ENCODE data around the gene CENPC.
A peak's percentile ranks its signal among the peaks of the same experiment; 100 is the strongest.
"Not testable (repeated sequence)": the region's sequence is repeated elsewhere in the genome, so short reads cannot be mapped to it uniquely, and the experiment has no call there.

Gene CENPC

GRCh38 chr4:67545199-67546003 is at the start of gene CENPC:
TSS of gene CENPC (minus strand) at chr4:67545503. CDS start at chr4:67545355, 148 bp downstream.
- peak; percentile 76 to 81 (median 76) for DNase-seq (ENCODE audit: low read depth in 3 of 3, low spot score in 1 of 3)

GRCh38 chr4:67593741-67594175 is 48.5 kb upstream of the CENPC start:
- DNase-seq (ENCODE audit: low read depth in 3 of 3, low spot score in 1 of 3): no peak

GRCh38 chr4:67587156-67587555 is 41.9 kb upstream of the CENPC start:
- no peak for DNase-seq (ENCODE audit: low read depth in 3 of 3, low spot score in 1 of 3)

- no peak for DNase-seq (ENCODE audit: low read depth in 3 of 3, low spot score in 1 of 3)
Measured at GRCh38 chr4:67584496-67584895, 39.2 kb upstream of the CENPC start.

- no peak for DNase-seq (ENCODE audit: low read depth in 3 of 3, low spot score in 1 of 3)
Measured at GRCh38 chr4:67581913-67582312, 36.6 kb upstream of the CENPC start.

- DNase-seq (ENCODE audit: low read depth in 3 of 3, low spot score in 1 of 3): no peak
Measured at GRCh38 chr4:67581208-67581857, 36.0 kb upstream of the CENPC start.

- no peak for DNase-seq (ENCODE audit: low read depth in 3 of 3, low spot score in 1 of 3)
Measured at GRCh38 chr4:67580577-67580976, 35.3 kb upstream of the CENPC start.

- no peak for DNase-seq (ENCODE audit: low read depth in 3 of 3, low spot score in 1 of 3)
Measured at GRCh38 chr4:67576538-67576937, 31.2 kb upstream of the CENPC start.

GRCh38 chr4:67576059-67576466 is 30.8 kb upstream of the CENPC start:
- DNase-seq (ENCODE audit: low read depth in 3 of 3, low spot score in 1 of 3): no peak

- no peak for DNase-seq (ENCODE audit: low read depth in 3 of 3, low spot score in 1 of 3)
Measured at GRCh38 chr4:67575232-67576058, 30.1 kb upstream of the CENPC start.

GRCh38 chr4:67573193-67573592 is 27.9 kb upstream of the CENPC start:
- no peak for DNase-seq (ENCODE audit: low read depth in 3 of 3, low spot score in 1 of 3)

- DNase-seq (ENCODE audit: low read depth in 3 of 3, low spot score in 1 of 3): no peak
Measured at GRCh38 chr4:67571975-67572374, 26.7 kb upstream of the CENPC start.

- no peak for DNase-seq (ENCODE audit: low read depth in 3 of 3, low spot score in 1 of 3)
Measured at GRCh38 chr4:67570537-67570936, 25.2 kb upstream of the CENPC start.

- DNase-seq (ENCODE audit: low read depth in 3 of 3, low spot score in 1 of 3): no peak
Measured at GRCh38 chr4:67568820-67569219, 23.5 kb upstream of the CENPC start.

- no peak for DNase-seq (ENCODE audit: low read depth in 3 of 3, low spot score in 1 of 3)
Measured at GRCh38 chr4:67566335-67566734, 21.0 kb upstream of the CENPC start.

- no peak for DNase-seq (ENCODE audit: low read depth in 3 of 3, low spot score in 1 of 3)
Measured at GRCh38 chr4:67565284-67565683, 20.0 kb upstream of the CENPC start.

- no peak for DNase-seq (ENCODE audit: low read depth in 3 of 3, low spot score in 1 of 3)
Measured at GRCh38 chr4:67558493-67558892, 13.2 kb upstream of the CENPC start, which contains the start of gene STAP1. TSS of gene STAP1 (plus strand) at chr4:67558727. CDS start at chr4:67558810, 83 bp downstream.

GRCh38 chr4:67556436-67556835 is 11.1 kb upstream of the CENPC start:
- DNase-seq (ENCODE audit: low read depth in 3 of 3, low spot score in 1 of 3): no peak

- DNase-seq (ENCODE audit: low read depth in 3 of 3, low spot score in 1 of 3): no peak
Measured at GRCh38 chr4:67555447-67555846, 10.1 kb upstream of the CENPC start.

- DNase-seq (ENCODE audit: low read depth in 3 of 3, low spot score in 1 of 3): no peak
Measured at GRCh38 chr4:67554096-67554495, 8.8 kb upstream of the CENPC start.

GRCh38 chr4:67552146-67552792 is 7.0 kb upstream of the CENPC start:
- not testable (repeated sequence) for DNase-seq (ENCODE audit: low read depth in 3 of 3, low spot score in 1 of 3)

Data from stimulated activated CD4-positive, alpha-beta T cell treated with anti-CD3 and anti-CD28 coated beads, TNF-alpha, amount 100 ng/mL, for 1 hour (primary cell).